HG02678 (cell line): ENCODE data around the gene IER2.
"Not testable (repeated sequence)": the region's sequence is repeated elsewhere in the genome, so short reads cannot be mapped to it uniquely, and the experiment has no call there.

Experiments used
- ATAC-seq: cut with Tn5 transposase; IDR thresholded peaks from one replicate; pipeline ENCODE4 v1.9.1; 2021; ENCODE audit warnings: mild to moderate bottlenecking, moderate library complexity; ENCODE audit not compliant: unreplicated experiment

Gene IER2

DNA sequence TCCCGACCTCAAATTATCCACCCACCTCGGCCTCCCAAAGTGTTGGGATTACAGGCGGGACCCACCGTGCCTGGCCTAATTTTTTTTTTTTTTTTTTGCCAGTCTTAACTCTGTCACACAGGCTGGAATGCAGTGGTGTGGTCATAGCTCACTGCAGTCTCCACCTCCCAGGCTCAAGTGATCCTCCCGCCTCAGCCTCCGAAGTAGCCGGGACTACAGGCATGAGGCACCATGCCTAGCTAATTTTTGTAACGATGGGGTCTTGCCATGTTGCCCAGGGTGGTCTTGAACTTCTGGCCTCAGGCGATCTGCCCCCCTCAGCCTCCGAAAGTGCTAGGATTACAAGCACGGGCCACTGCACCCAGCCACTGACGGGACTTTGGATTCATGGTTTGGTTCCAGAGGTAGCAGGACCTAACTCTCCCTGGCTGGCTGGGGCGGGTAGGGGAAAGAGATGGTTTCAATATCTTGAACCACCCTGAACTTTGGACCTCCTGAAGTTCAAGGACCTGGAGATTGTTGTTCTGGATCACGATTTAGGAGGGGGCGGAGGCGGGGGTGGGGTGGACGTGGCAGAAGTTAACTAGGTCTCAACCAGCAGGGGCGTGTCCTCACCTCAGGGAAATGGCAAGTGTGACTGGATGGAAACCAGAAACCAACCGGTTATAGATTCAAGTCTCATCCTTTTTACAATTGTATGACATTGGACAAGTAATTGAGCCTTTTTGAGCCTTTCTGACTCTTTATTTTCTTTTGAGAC is 40.8 kb downstream of the IER2 start:
- no peak for ATAC-seq

DNA sequence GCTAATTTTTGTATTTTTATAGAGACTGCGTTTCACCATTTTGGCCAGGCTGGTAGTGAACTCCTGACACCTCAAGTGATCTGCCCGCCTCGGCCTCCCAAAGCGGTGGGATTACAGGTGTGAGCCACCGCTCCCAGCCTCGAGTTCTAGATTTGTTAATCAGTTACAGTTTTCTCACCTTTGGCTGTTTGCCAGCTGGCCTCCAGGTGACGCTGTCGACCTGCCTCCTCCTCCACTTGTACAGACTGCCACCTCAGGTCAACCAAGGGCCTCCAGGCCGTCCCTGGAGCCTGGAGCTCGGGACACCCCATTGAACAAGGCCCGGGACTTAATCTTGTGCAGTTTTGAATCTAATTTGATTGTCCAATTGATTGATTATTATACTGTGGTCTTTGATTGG is 45.5 kb downstream of the IER2 start:
- ATAC-seq = no peak

DNA sequence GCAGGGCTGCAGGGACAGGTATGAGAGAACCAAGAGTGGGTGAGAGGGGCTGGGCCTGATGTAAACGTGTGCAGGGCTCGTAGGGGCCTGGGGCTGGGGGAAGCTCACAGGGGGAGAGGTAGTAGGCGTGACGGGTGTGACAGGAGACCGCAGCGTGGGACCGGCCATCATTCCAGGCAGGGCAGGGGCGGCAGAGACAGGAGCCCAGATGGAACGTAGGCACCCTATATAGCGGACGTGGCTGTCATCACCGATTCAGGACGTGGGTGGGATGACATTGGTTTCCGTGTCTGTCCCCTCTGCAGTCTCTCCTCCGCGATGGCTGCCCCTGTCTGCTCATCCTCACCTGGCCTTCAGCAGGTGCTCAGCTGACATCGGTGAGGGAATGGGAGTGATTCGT is 48.4 kb downstream of the IER2 start:
- ATAC-seq = no peak

DNA sequence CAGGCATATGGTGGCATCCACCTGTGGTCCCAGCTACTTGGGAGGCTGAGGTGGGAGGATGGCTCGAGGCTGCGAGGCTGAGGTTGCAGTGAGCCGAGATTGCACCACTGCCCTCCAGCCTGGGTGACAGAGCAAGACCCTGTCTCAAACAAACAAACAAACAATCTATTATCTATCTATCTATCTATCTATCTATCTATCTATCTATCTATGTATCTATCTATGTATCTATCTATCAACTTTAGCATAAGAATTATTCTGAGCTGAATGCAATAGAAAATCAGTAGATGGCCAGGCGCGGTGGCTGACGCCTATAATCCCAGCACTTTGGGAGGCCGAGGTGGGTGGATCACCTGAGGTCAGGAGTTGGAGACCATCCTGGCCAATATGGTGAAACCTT is 51.9 kb downstream of the IER2 start:
- not testable (repeated sequence) for ATAC-seq
